Thoracic aorta (tissue), 2 donors: ENCODE results near the gene PPARGC1A. TPM values are rescaled to one million over a fixed set of nuclear protein-coding genes. Genes with fewer than 3 reads are reported as not detected.

ENCODE experiments used
- ATAC-seq: fragments of 150-250 bp; one replicate; pipeline ENCODE4 v1.8.0; 2017; ENCODE audit warnings: low read depth; ENCODE audit not compliant: insufficient number of reproducible peaks, low FRiP score
- DNase-seq: peaks from one replicate; pipeline ENCODE4 v3.0.0-alpha.2; 2020; ENCODE audit warnings: low spot score
- H3K27ac ChIP-seq, 2 donors: fragments of 200-600 bp; sonication (generic); 1 replicate in 1 of 2; 2 replicates in 1 of 2; pipeline ENCODE4 v1.5.1; 2016; ENCODE audit warnings: mild to moderate bottlenecking in 2 of 2, moderate library complexity in 2 of 2
- H3K27me3 ChIP-seq: fragments of 200-600 bp; sonication (generic); replicated peaks from 2 replicates; pipeline ENCODE4 v1.6.0; 2016; ENCODE audit warnings: mild to moderate bottlenecking; ENCODE audit not compliant: insufficient read depth
- H3K36me3 ChIP-seq: fragments of 200-600 bp; sonication (generic); one replicate; pipeline ENCODE4 v1.5.1; 2016
- H3K4me1 ChIP-seq, 2 donors: fragments of 200-600 bp; sonication (generic); 1 replicate in 1 of 2; 2 replicates in 1 of 2; pipeline versions ENCODE4 v1.5.1 to v1.6.0; 2016; ENCODE audit warnings: low read depth in 2 of 2, mild to moderate bottlenecking in 1 of 2; ENCODE audit not compliant: control insufficient read depth in 1 of 2
- H3K4me3 ChIP-seq: fragments of 200-600 bp; sonication (generic); 2 replicates; pipeline ENCODE4 v1.5.1; 2016; ENCODE audit warnings: mild to moderate bottlenecking
- H3K9me3 ChIP-seq: fragments of 200-600 bp; sonication (generic); 2 replicates; pipeline ENCODE4 v1.5.1; 2016
- total RNA-seq, 2 donors: library from RNA; depleted of rRNA; stranded (reverse); fragments of >200 nt; gene quantifications; one replicate each; pipeline versions ENCODE4 v1.1.0 to v1.2.3, GENCODE V29; 2016
- TF ChIP-seq, protein P1 (sequence below): fragments of 200-600 bp; sonication (generic); IDR thresholded peaks from one replicate; pipeline ENCODE4 v1.5.1; 2019; ENCODE audit warnings: antibody characterized with exemption

Gene PPARGC1A
- total RNA-seq, 2 donors from 2014 or later: 0.41 to 1.3 TPM

DNA sequence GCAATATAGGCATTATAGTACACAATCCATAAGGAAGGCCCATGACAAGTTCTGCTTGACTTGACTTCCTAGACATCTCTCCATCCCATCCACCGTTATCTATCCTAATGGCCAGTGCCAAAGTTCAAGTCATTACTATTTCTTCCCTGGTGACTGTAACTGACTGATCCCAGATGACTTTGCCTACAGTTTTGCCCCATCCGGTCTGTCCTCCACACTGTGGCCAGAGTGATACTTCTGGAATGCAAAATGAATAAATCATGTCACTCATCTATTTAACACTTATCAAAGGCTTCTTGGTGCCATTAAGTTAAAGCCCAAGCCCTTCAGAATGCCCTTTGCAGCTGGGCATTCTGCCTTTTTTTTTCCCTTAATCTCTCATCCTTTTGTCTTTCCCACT, 130.8 kb downstream of the PPARGC1A start:
- H3K4me3 ChIP-seq: no peak overlapping the region
- ATAC-seq: no peak

DNA sequence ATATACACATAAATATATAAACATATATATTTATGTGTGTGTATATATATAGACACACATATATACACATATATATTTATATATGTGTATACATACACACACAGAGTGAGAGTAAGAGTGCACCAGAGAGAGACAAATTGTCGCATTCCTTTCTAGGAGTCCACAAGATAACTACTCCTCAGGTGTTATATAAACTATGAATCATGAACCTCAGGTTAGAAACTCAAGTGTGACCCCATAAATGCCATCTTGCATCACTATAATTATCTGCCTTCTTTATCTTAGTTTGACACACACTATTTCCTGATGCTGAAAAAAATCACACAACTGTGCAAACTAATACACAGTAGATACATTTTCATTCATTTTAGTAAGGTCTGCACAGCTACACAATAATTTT, 135.2 kb downstream of the PPARGC1A start:
- Histone ChIP-seq H3K4me1 (no peaks in the 10 kb centered on the region), H3K36me3 (no peaks in the 10 kb centered on the region), H3K9me3 (no peaks in the 10 kb centered on the region), H3K4me3 (no peak overlapping the region), H3K27me3 (no peaks in the 10 kb centered on the region), H3K27ac (no peak overlapping the region)
- TF ChIP-seq, protein P1, sequence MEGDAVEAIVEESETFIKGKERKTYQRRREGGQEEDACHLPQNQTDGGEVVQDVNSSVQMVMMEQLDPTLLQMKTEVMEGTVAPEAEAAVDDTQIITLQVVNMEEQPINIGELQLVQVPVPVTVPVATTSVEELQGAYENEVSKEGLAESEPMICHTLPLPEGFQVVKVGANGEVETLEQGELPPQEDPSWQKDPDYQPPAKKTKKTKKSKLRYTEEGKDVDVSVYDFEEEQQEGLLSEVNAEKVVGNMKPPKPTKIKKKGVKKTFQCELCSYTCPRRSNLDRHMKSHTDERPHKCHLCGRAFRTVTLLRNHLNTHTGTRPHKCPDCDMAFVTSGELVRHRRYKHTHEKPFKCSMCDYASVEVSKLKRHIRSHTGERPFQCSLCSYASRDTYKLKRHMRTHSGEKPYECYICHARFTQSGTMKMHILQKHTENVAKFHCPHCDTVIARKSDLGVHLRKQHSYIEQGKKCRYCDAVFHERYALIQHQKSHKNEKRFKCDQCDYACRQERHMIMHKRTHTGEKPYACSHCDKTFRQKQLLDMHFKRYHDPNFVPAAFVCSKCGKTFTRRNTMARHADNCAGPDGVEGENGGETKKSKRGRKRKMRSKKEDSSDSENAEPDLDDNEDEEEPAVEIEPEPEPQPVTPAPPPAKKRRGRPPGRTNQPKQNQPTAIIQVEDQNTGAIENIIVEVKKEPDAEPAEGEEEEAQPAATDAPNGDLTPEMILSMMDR: no peak
- ATAC-seq (no peak), DNase-seq (no peak)

More for the DNA sequence above, 130.8 kb downstream of the PPARGC1A start:
- no peaks in the 10 kb centered on the region for H3K9me3 ChIP-seq
- no peaks in the 10 kb centered on the region for H3K27me3 ChIP-seq
- H3K27ac ChIP-seq: no peak overlapping the region
- DNase-seq: no peak
- TF ChIP-seq, protein P1: no peak
- no peaks in the 10 kb centered on the region for H3K36me3 ChIP-seq
- no peaks in the 10 kb centered on the region for H3K4me1 ChIP-seq

DNA sequence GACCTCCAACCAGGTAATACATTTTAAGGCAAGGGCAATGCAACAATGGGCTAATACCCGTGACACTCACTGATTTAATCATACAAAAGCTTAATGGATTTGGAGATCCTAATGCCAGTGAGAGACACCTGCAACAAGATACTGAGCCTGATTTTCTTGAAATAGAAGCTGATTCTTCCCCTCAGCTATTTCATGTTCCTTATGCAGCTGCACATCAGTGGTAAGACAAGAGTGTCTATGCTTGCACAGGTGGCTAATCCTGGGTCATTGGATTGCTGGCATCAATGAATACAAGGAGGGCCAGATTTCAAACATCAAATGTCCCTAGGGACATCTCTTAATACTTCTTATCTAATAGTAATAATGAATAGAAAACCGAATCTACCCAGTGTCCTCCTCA, 139.7 kb downstream of the PPARGC1A start:
- Histone ChIP-seq H3K4me1 (peaks cover 0 to 6% of the 10 kb centered on the region in 2 donors), H3K4me3 (no peak overlapping the region), H3K27ac (no peak overlapping the region), H3K36me3 (no peaks in the 10 kb centered on the region), H3K9me3 (no peaks in the 10 kb centered on the region), H3K27me3 (no peaks in the 10 kb centered on the region)
- DNase-seq: no peak
- ATAC-seq: no peak
- TF ChIP-seq, protein P1: no peak

DNA sequence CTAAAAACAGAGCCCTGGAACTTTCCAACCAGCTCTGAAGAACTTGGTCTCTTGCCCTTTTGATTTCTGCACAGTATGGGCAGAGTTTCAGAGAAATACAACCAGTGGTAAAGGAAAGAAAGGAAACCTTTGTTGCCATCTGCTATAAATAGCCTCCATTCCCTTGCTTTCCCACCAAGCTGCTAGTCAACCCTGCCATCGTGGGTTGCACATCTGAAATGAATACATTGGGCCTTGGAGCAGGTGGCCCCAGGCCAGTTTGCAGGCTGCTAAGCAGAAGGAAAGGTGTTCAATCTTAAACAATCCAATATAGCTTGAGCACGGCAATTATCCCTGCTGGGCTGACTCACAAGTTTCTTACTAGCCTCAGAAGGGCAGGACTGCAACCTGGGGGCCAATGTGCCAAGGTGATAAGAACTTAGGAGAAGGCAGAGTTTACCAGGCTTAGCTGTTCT, 142.5 kb downstream of the PPARGC1A start:
- ATAC-seq: no peak
- Histone ChIP-seq H3K4me1 (peaks cover 0 to 6% of the 10 kb centered on the region in 2 donors), H3K27me3 (no peaks in the 10 kb centered on the region), H3K27ac (no peak overlapping the region), H3K4me3 (no peak overlapping the region), H3K9me3 (no peaks in the 10 kb centered on the region), H3K36me3 (no peaks in the 10 kb centered on the region)
- DNase-seq: no peak
- TF ChIP-seq, protein P1: no peak

DNA sequence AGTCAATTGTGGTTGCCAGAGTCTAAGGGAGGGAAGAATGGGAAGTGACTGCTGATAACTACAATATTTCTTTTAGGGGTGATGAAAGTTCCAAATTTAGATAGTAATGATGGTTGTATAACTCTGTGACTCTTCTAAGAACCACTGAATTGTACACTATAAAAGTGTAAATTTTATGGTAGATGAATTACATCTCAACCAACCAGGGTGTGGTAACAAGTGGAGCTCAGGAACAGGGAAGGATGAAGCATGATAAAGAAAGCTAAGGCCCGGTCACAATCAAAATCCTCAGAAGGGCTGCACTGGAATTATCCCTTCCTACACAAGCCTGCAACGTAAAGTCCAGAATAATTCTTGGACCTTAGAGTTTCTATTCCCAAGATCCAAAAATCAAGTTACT, 143.2 kb downstream of the PPARGC1A start:
- Histone ChIP-seq H3K9me3 (no peaks in the 10 kb centered on the region), H3K27ac (no peak overlapping the region), H3K27me3 (no peaks in the 10 kb centered on the region), H3K4me1 (peaks cover 0 to 6% of the 10 kb centered on the region in 2 donors), H3K36me3 (no peaks in the 10 kb centered on the region), H3K4me3 (no peak overlapping the region)
- ATAC-seq (no peak), DNase-seq (no peak)
- TF ChIP-seq, protein P1: no peak
